GM12874 (cell line): ENCODE results near the gene FOXL2NB.

ENCODE experiments used
- TF ChIP-seq, protein P1 (sequence below): IDR thresholded peaks from 2 replicates; pipeline ENCODE4 v1.5.1; 2011; ENCODE audit warnings: low read depth, mild to moderate bottlenecking, control low read depth, low read length, moderate library complexity; ENCODE audit not compliant: insufficient read depth

FOXL2NB gene

DNA sequence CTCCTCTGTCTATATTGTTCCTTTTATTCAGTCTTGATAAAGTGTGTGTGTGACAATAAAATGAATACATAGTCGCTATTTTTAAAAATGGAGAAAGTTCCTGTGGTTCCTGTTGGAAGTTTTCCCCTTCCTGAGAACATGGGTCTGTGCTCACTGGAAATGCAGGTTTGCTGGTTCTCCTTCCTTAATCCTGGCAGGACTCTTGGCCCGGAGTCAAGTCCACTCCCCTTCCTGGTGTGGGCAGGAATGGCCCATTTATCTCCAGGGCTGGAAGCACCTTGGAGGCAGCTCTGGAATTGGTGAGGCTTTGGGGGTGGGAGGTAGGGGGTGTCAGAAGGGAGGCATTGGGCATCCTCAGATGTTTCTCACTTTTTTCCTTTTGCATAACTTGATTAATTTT, 30.2 kb upstream of the FOXL2NB start:
- TF ChIP-seq, protein P1, sequence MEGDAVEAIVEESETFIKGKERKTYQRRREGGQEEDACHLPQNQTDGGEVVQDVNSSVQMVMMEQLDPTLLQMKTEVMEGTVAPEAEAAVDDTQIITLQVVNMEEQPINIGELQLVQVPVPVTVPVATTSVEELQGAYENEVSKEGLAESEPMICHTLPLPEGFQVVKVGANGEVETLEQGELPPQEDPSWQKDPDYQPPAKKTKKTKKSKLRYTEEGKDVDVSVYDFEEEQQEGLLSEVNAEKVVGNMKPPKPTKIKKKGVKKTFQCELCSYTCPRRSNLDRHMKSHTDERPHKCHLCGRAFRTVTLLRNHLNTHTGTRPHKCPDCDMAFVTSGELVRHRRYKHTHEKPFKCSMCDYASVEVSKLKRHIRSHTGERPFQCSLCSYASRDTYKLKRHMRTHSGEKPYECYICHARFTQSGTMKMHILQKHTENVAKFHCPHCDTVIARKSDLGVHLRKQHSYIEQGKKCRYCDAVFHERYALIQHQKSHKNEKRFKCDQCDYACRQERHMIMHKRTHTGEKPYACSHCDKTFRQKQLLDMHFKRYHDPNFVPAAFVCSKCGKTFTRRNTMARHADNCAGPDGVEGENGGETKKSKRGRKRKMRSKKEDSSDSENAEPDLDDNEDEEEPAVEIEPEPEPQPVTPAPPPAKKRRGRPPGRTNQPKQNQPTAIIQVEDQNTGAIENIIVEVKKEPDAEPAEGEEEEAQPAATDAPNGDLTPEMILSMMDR = no peak

DNA sequence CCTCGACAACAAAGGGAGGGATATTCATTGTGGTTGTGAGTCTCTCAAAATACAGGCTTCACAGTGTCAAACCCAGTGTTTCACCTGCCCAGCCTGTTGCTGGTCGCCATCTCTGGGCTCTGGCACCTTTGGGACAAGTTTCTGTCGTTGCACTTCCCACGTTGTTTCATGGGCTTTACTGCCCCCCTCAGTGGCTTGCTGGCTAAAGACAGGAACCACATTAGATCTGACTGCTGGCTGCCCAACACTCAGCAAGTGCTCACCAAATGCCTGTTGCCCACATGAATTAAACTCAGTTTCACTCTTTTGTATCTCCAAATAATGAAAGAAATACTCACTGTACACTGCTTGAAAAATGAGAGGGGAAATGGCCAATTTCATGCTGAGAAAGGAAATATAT, 27.7 kb upstream of the FOXL2NB start:
- TF ChIP-seq, protein P1 = no peak

DNA sequence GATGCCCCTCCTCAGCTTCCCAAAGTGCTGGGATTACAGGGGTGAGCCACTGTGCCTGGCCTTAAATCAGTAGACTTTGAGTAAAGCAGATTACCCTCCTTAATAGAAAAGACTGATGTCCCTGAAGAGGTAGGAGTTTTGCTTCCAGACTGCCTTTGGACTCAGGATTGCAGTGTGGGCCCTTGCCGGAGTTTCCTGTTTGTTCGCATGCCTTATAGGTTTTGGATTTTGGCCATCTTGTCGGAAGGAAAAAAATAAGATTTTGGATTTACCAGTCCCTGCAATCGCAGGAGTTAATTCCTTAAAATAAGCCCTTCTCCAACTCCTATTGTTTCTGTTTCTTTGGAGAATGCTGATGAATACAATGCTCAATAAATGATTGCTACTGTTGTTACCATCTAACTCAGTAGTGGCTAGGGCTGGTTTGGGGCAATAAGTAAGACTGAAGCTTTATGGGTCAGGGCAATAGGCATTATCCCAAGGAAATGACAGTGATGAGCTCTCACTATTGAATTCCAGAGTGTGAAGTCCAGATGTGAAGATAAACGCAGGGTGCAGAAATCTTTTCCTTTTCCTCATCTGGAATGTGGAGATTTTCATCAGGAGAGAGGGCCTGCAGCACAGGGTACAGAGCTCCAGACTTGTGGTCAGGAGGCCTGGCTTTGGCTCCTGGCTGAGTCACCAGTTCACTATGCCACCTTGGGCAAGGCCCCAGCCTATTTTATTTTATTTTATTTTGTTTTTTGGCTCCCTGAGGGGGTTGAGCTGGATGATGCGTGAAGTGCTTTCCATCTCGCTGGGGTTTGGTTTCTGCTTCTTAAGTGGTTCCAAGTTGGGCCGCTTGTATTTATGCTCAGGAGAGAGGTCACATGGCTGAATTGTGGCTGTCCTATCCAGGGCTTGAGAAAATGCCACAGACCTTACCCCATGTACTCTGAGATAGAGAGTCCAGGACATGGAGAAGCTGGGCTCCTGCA, 25.4 kb upstream of the FOXL2NB start:
- TF ChIP-seq, protein P1 = no peak

DNA sequence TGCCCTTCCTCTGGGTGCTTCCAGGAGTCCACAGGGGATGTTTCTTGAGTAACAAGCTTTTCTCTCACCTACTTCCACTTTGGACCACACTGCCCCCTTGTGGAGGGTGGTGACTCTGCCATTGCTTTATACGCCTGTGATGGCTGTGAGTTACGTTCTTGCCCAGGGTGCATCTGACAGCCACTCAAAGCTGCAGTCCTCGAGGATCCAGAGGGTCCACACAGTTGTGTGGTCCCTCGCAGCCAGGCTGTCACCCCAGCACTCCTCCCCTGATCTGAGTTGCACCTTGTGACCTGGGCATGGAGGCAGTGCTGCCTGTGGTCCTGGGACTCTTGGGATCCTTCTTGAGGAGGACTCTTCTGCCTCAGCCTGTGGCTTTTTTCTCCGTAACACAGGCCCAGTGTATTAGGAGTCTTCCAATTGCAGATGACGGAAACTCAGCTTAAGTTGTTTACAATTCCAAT, 23.5 kb upstream of the FOXL2NB start:
- TF ChIP-seq, protein P1 = peak; percentile 84

DNA sequence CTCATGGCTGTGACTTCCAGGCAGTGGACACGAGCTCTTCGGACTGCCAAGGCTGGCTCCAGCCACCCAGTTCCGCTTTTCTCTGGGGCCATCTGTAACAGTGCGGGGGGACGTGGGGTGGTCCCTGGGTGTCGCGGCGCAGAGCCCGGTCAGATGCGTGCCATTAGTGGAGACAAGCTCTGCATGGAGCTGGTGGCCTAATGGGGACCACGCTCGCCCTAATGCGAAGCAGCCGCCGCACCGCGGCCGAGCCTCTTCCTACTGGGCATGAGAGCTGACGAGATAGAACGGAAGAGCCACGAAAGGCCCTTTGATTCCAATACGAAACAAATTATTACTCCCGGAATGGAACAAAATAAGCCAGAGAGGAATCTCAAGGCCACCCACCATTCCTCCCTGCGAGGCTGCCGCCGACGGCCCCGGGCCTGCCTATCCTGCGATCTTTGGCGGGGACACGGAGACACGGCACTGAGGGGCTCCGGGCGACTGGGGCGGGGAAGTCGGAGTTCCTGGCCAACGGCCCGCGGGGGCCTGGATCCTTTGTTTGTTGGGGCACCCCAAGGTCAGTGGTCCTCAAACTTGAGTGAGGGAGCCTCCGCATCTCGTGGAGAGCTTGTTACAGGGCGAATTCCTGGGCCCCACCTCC, 18.2 kb upstream of the FOXL2NB start:
- TF ChIP-seq, protein P1 = no peak

DNA sequence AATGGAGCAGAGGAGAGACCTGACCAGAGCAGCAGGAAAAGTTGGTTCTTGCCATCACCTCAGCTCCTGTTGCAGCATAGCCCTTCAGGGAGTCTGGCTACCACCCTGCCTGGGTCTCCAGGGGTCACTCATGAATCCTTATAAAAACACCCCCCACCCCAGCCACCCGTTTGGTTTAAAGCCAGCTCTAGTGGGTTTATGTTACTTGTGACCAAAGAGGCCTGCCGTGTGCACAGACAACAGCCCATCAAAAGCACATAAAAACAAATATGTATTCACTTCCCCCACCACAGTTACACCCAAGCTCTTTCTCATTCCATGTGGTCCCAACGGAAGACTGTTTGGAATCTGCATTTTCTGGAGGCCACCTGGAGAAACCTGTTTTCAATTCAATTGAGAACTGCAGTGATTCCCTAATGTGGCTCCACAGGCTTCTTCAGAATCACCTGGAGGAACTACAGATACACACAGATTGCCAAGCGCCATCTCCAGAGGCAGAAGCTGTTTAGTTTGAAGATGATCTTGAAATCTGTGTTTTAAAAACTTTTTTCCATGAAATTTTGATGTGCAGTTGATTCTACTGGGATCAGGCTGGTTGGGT, 13.8 kb upstream of the FOXL2NB start:
- TF ChIP-seq, protein P1 = no peak
